ENCODE results near the gene CEP20. TPM values are rescaled to one million over a fixed set of nuclear protein-coding genes. Genes with fewer than 3 reads are reported as not detected.
"Not testable (repeated sequence)": the region's sequence is repeated elsewhere in the genome, so short reads cannot be mapped to it uniquely, and the experiment has no call there.

The CEP20 gene, protein sequence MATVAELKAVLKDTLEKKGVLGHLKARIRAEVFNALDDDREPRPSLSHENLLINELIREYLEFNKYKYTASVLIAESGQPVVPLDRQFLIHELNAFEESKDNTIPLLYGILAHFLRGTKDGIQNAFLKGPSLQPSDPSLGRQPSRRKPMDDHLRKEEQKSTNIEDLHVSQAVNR
- total RNA-seq = 10 to 100 TPM; 65.9 to 70.4 TPM

DNA sequence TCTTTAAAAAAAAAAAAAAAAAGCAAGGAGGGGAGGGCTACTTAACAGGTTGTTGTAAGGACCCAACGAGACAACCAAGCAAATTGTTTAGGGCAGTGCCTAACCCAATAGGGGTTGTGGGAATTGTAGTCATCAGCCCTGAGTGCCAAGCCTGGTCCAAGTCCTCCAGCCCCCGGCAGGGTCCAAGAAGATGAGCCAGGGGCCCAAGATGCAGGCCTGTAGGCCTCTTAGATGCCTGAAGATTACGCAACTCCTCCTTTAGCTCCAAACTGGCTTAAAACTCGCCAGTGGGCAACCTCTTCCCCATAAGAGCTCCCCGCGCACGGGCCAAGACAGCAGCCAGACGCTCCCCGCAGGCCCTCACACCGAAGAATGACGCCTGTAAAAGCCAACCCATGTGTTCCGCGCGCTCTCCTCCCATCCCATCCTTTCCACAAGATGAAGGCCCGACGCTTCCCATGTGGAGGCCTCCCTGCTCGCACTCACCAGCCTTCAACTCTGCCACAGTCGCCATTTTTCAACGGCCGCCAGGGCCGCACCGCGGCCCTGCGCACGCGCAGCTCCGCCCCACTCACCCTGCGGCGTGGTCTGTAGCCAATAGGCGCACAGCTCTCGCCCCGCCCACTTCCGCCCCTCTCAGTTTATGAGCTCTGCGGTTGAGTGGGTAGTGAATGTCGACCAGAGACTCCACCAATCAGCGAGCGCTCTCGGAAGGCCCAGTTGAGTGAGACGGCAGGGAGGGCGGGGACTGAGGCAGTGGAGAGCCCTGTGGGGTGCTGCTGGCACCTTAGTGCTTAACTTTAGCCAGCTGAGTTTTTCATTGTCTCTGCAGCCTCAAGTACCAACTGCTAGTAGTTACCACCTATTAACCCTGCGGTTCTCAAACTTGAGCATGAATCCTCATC is at the start of gene CEP20:
TSS of gene CEP20 (minus strand) at position 532 of the 905 bp plus-strand sequence. CDS start at position 514, 18 bp downstream.
- Mint-ChIP-seq H3K4me1 (peaks cover 15% of the 10 kb centered on the region), H3K9me3 (no peaks in the 10 kb centered on the region), H3K36me3 (ENCODE audit: low read depth) (peaks cover 19% of the 10 kb centered on the region), H3K27ac (peak within 1 kb of the TSS; percentile 98), H3K27me3 (no peaks in the 10 kb centered on the region), H3K4me3 (peak within 1 kb of the TSS; percentile 97)
- peak; percentile 99 for ATAC-seq (replicated peaks)

GRCh38 chr16:15936809-15937208 is 48.4 kb upstream of the CEP20 start:
- not testable (repeated sequence) for H3K36me3 Mint-ChIP-seq (ENCODE audit: low read depth); ATAC-seq (replicated peaks); H3K4me1 Mint-ChIP-seq; H3K4me3 Mint-ChIP-seq; H3K9me3 Mint-ChIP-seq; H3K27me3 Mint-ChIP-seq; H3K27ac Mint-ChIP-seq

- H3K4me3 Mint-ChIP-seq = no peak overlapping the region
- H3K27ac Mint-ChIP-seq = no peak overlapping the region
- H3K4me1 Mint-ChIP-seq = no peaks in the 10 kb centered on the region
- no peak for ATAC-seq (replicated peaks)
- H3K27me3 Mint-ChIP-seq = no peaks in the 10 kb centered on the region
- H3K36me3 Mint-ChIP-seq (ENCODE audit: low read depth) = no peaks in the 10 kb centered on the region
- no peaks in the 10 kb centered on the region for H3K9me3 Mint-ChIP-seq
These were observed 46.6 kb upstream of the CEP20 start for GRCh38 chr16:15934991-15935390.

GRCh38 chr16:15933781-15934180 is 45.4 kb upstream of the CEP20 start:
- Mint-ChIP-seq H3K4me3 (no peak overlapping the region), H3K9me3 (no peaks in the 10 kb centered on the region), H3K27ac (no peak overlapping the region), H3K27me3 (no peaks in the 10 kb centered on the region), H3K4me1 (no peaks in the 10 kb centered on the region), H3K36me3 (ENCODE audit: low read depth) (no peaks in the 10 kb centered on the region)
- ATAC-seq (replicated peaks) = no peak

GRCh38 chr16:15932939-15933338 is 44.5 kb upstream of the CEP20 start:
- no peak overlapping the region for H3K4me3 Mint-ChIP-seq
- H3K9me3 Mint-ChIP-seq = no peaks in the 10 kb centered on the region

DNA sequence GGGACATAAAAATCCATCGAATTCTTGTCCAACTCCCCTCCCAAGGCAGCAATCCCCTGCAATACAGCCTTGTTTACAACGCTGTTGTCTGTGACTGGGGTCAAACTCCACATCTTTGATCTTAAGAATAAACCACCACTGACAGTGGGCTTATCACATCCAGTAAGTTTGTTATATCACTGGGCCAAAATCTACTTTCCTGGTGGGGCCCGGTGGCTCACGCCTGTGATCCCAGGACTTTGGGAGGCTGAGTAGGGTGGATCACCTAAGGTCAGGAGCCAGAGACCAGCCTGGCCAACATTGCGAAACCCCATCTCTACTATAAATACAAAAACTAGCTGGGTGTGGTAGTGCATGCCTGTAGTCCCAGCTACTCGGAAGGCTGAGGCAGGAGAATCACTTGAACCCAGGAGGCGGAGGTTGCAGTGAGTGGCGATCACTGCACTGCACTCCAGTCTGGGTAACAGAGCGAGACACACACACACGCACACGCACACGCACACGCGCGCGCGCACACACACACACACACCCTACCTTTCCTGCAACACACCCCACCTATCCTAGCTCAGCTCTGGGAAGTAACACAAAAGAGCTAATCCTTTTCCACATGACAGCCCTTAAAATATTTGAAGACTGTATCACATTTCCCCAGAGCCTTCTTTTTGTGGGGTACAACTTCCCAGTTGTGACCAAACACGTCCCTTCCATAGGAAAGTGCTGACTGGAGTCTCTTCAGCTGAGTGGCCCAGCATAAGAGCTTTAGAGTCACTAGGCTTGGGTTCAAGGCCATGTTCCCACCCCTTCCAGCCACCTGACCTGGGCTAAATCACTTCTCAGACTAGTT is 40.1 kb upstream of the CEP20 start:
- ATAC-seq (replicated peaks) = no peak
- no peak overlapping the region for H3K27ac Mint-ChIP-seq

More at GRCh38 chr16:15932939-15933338, 44.5 kb upstream of the CEP20 start:
- no peak for ATAC-seq (replicated peaks)
- Mint-ChIP-seq H3K27ac (no peak overlapping the region), H3K27me3 (no peaks in the 10 kb centered on the region), H3K4me1 (no peaks in the 10 kb centered on the region), H3K36me3 (ENCODE audit: low read depth) (no peaks in the 10 kb centered on the region)

DNA sequence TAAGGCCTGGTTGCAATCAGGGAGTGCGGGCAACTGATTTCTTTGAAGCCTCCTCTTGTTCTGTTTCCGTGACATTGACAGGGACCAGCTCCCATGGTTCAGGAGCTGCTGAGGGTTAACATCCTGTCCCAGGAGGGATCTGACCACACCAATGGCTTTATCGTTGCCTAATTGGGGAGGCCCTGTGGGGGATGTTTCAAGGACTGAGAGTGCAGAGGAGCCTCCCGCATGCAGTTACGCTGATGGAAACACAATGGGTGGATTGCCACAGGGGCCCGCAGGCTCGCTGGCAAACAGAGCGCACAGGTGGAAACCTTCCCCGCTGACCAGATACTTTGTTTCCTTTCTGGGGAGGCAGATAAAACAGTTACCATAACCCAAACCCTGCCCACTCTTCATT is 37.2 kb upstream of the CEP20 start:
- no peaks in the 10 kb centered on the region for H3K27me3 Mint-ChIP-seq
- H3K9me3 Mint-ChIP-seq = no peaks in the 10 kb centered on the region
- no peak for ATAC-seq (replicated peaks)
- no peaks in the 10 kb centered on the region for H3K4me1 Mint-ChIP-seq
- H3K4me3 Mint-ChIP-seq = no peak overlapping the region
- H3K27ac Mint-ChIP-seq = no peak overlapping the region
- no peaks in the 10 kb centered on the region for H3K36me3 Mint-ChIP-seq (ENCODE audit: low read depth)

More for the DNA sequence above, 40.1 kb upstream of the CEP20 start:
- Mint-ChIP-seq H3K27me3 (no peaks in the 10 kb centered on the region), H3K4me1 (no peaks in the 10 kb centered on the region), H3K4me3 (no peak overlapping the region), H3K9me3 (no peaks in the 10 kb centered on the region), H3K36me3 (ENCODE audit: low read depth) (no peaks in the 10 kb centered on the region)

- Mint-ChIP-seq H3K36me3 (ENCODE audit: low read depth) (no peaks in the 10 kb centered on the region), H3K4me3 (no peak overlapping the region), H3K9me3 (no peaks in the 10 kb centered on the region), H3K27me3 (no peaks in the 10 kb centered on the region), H3K27ac (no peak overlapping the region), H3K4me1 (no peaks in the 10 kb centered on the region)
- no peak for ATAC-seq (replicated peaks)
These were observed 36.6 kb upstream of the CEP20 start for GRCh38 chr16:15924996-15925395.

- Mint-ChIP-seq H3K4me3 (no peak overlapping the region), H3K36me3 (ENCODE audit: low read depth) (no peaks in the 10 kb centered on the region)
- no peak for ATAC-seq (replicated peaks)
These were observed 30.9 kb upstream of the CEP20 start for GRCh38 chr16:15919331-15919730.

DNA sequence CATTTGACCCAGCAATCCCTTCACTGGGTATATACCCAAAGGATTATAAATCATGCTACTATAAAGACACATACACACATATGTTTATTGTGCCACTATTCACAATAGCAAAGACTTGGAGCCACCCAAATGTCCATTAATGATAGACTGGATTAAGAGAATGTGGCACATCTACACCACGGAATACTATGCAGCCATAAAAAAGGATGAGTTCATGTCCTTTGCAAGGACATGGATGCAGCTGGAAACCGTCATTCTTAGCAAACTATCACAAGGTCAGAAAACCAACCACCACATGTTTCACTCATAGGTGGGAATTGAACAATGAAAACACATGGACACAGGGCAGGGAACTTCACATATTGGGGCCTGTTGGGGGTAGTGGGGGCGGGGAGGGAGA is 29.9 kb upstream of the CEP20 start:
- ATAC-seq (replicated peaks); H3K4me3 Mint-ChIP-seq: not testable (repeated sequence)

More at GRCh38 chr16:15919331-15919730, 30.9 kb upstream of the CEP20 start:
- no peaks in the 10 kb centered on the region for H3K4me1 Mint-ChIP-seq
- no peaks in the 10 kb centered on the region for H3K27me3 Mint-ChIP-seq
- no peaks in the 10 kb centered on the region for H3K9me3 Mint-ChIP-seq
- no peak overlapping the region for H3K27ac Mint-ChIP-seq

DNA sequence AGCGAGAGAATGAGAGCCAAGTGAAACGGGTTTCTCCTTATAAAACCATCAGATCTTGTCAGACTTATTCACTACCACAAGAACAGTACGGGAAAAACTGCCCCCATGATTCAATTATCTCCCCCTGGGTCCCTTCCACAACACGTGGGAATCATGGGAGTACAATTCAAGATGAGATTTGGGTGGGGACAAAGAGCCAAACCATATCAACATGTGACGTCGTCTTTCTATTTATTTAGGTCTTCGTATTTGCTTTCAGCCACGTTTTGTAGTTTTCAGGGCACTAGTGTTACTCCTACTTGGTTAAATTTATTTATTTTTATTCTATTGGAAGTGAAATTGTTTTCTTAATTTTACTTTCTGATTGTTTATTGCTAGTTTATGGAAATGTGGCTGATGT is 27.9 kb upstream of the CEP20 start:
- Mint-ChIP-seq H3K27me3 (no peaks in the 10 kb centered on the region), H3K4me1 (peaks cover 8% of the 10 kb centered on the region), H3K9me3 (no peaks in the 10 kb centered on the region), H3K4me3 (no peak overlapping the region), H3K27ac (no peak overlapping the region), H3K36me3 (ENCODE audit: low read depth) (no peaks in the 10 kb centered on the region)
- no peak for ATAC-seq (replicated peaks)

More for the DNA sequence above, 29.9 kb upstream of the CEP20 start:
- not testable (repeated sequence) for H3K4me1 Mint-ChIP-seq; H3K36me3 Mint-ChIP-seq (ENCODE audit: low read depth); H3K9me3 Mint-ChIP-seq; H3K27ac Mint-ChIP-seq; H3K27me3 Mint-ChIP-seq

GRCh38 chr16:15915555-15916081 is 27.2 kb upstream of the CEP20 start:
- peaks cover 12% of the 10 kb centered on the region for H3K4me1 Mint-ChIP-seq
- no peaks in the 10 kb centered on the region for H3K36me3 Mint-ChIP-seq (ENCODE audit: low read depth)
- no peaks in the 10 kb centered on the region for H3K27me3 Mint-ChIP-seq
- H3K4me3 Mint-ChIP-seq = no peak overlapping the region
- no peak overlapping the region for H3K27ac Mint-ChIP-seq
- H3K9me3 Mint-ChIP-seq = no peaks in the 10 kb centered on the region
- ATAC-seq (replicated peaks) = peak; percentile 49

DNA sequence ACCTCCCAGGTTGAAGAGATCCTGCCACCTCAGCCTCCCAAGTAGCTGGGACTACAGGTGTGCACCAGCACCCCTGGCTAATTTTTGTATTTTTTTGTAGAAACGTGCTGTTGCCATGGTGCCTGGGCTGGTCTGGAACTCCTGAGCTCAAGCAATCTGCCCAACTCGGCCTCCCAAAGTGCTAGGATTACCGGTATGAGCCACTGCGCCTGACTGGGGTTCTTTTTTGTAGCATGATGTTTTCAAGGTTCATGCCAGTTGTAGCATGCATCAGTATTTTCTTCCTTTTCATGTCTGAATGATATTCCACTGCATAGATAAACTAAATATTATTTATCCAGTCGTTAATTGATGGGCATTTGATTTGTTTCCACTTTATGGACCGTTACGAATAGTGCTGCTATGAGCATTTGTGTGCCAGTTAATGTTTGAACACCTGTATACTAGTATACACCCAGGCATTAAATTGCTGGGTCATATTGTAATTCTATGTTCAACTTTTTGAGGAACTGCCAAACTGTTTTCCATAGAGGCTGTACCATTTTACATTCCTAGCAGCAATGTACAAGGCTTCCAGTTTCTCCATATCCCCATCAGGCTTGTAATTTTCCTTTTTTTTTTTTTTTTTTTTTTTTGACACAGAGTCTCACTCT is 24.8 kb upstream of the CEP20 start:
- Mint-ChIP-seq H3K27me3 (no peaks in the 10 kb centered on the region), H3K4me1 (peaks cover 12% of the 10 kb centered on the region), H3K36me3 (ENCODE audit: low read depth) (no peaks in the 10 kb centered on the region), H3K4me3 (peak overlapping the region; percentile 78), H3K27ac (peak overlapping the region; percentile 95), H3K9me3 (no peaks in the 10 kb centered on the region)
- no peak for ATAC-seq (replicated peaks)

- peaks cover 3% of the 10 kb centered on the region for H3K9me3 Mint-ChIP-seq
- peaks cover 12% of the 10 kb centered on the region for H3K4me1 Mint-ChIP-seq
- H3K4me3 Mint-ChIP-seq = peak overlapping the region; percentile 1
- H3K27me3 Mint-ChIP-seq = no peaks in the 10 kb centered on the region
- ATAC-seq (replicated peaks) = no peak
- no peaks in the 10 kb centered on the region for H3K36me3 Mint-ChIP-seq (ENCODE audit: low read depth)
- peak overlapping the region; percentile 6 for H3K27ac Mint-ChIP-seq
These were observed 22.8 kb upstream of the CEP20 start for GRCh38 chr16:15911198-15911597.
